Lower leg skin (tissue), 4 donors: ENCODE measurements around the gene LEKR1. TPM values are rescaled to one million over a fixed set of nuclear protein-coding genes. Genes with fewer than 3 reads are reported as not detected.

Experiments used
- DNase-seq, 2 donors: peaks; one replicate each; pipeline ENCODE4 v3.0.0-alpha.2; 2019; ENCODE audit warnings: low spot score in 2 of 2
- H3K4me3 ChIP-seq: fragments of 200-600 bp; sonication (generic); 2 replicates; pipeline ENCODE4 v1.5.1; 2017; ENCODE audit warnings: mild to moderate bottlenecking, low read depth; ENCODE audit not compliant: poor library complexity, severe bottlenecking
- POLR2A ChIP-seq, 2 donors: fragments of 450-650 bp; IDR thresholded peaks; one replicate each; pipeline ENCODE4 v1.6.1; 2016 to 2017; ENCODE audit warnings: antibody characterized with exemption in 2 of 2, mild to moderate bottlenecking in 1 of 2, moderate library complexity in 1 of 2
- WGBS, 2 donors: methylation state at CpG; one replicate each; pipeline ENCODE4 v1.1.5; 2018; 5-methylcytosine and 5-hydroxymethylcytosine counted together
- intact Hi-C: fragments of 100-400 bp; cut with DNase I; formaldehyde crosslinking; loops from one replicate; pipeline ENCODE4 v1.15.0; 2023; ENCODE audit warnings: low total_unique reads
- total RNA-seq, 4 donors: library from RNA; depleted of rRNA; stranded (reverse); fragments of >200 nt; gene quantifications; one replicate each; pipeline ENCODE4 v1.1.0, GENCODE V29; 2016
- TF ChIP-seq, protein P1 (sequence below), 3 donors: fragments of 450-650 bp; IDR thresholded peaks; one replicate each; pipeline ENCODE4 v1.5.1; 2016; ENCODE audit warnings: antibody characterized with exemption in 3 of 3, mild to moderate bottlenecking in 3 of 3, moderate library complexity in 2 of 3

Gene LEKR1
- total RNA-seq, 4 donors from 2014 or later = 0.39 to 2.5 (median 0.89) TPM; not detected in 1

DNA sequence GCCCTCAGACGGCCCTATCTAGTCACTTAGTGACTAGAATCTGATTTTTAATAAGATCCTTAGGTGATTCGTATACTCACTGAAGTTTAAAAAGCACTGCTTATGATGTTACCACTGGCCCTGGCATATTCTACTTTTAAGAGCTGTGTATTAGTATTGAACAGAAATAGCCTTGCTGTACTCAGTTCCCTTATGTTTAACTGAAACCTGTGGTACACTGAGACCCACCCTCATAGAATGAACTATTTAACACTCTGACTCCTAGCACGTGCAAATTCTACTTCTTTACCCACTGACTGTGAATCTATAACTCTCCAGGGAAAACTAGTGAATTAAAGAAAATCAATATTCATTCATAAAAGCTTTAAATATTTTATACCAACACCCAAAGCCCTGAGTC is 224.9 kb downstream of the LEKR1 start:
- 87 to 89% methylated on average over 3 of the region's 3 CpGs for WGBS, 2 donors
- intact Hi-C loops = no loop called here
- no peak overlapping the region for H3K4me3 ChIP-seq
- TF ChIP-seq POLR2A (IDR thresholded peaks at IDR 0.05) = no peak
- TF ChIP-seq, protein P1, sequence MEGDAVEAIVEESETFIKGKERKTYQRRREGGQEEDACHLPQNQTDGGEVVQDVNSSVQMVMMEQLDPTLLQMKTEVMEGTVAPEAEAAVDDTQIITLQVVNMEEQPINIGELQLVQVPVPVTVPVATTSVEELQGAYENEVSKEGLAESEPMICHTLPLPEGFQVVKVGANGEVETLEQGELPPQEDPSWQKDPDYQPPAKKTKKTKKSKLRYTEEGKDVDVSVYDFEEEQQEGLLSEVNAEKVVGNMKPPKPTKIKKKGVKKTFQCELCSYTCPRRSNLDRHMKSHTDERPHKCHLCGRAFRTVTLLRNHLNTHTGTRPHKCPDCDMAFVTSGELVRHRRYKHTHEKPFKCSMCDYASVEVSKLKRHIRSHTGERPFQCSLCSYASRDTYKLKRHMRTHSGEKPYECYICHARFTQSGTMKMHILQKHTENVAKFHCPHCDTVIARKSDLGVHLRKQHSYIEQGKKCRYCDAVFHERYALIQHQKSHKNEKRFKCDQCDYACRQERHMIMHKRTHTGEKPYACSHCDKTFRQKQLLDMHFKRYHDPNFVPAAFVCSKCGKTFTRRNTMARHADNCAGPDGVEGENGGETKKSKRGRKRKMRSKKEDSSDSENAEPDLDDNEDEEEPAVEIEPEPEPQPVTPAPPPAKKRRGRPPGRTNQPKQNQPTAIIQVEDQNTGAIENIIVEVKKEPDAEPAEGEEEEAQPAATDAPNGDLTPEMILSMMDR (IDR thresholded peaks at IDR 0.05) = no peak
- no peak for DNase-seq

DNA sequence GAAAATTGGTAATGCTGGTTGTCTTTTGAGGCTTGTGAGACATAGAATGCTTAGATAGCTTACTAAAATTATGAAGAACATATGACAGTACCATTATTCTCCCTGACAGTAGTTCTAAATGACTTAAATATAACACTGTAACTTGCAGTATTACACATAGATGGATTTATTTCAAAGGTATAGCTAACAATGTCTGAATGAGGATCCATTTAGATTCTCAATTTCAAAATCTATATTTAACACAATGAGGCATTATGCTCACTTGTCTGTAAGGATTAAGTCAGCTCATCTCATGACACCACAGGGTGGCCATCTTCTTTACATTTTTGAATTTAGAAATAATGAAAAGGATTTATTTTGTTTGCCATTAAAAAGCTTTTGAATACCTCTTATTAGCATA is 225.4 kb downstream of the LEKR1 start:
- DNase-seq = no peak
- intact Hi-C loops = no loop called here

DNA sequence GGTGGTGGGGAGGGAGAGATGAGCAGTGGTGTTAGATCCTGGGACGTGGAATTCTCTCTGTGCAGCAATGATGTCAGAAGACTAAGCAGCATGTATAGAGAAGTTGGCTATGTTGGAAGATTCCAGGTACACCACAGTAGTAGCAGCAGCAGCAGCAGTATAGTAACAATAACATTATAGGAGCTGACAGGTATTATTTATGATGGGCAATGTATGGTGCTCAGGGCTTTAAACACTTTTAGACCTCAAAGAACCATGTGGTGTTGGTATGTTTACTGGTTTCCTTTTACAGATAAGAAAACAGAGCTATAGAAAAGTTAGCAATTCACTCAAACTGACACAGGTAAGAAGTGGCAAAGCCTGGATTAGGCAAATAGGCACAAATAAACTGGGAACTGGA is 229.9 kb downstream of the LEKR1 start:
- WGBS, 2 donors = 88 to 92% methylated on average over 1 of the region's 1 CpG
- TF ChIP-seq, protein P1 (IDR thresholded peaks at IDR 0.05) = no peak
- no peak for TF ChIP-seq POLR2A (IDR thresholded peaks at IDR 0.05)
- intact Hi-C loops = no loop called here
- DNase-seq = no peak
- H3K4me3 ChIP-seq = no peak overlapping the region

More for the DNA sequence above, 225.4 kb downstream of the LEKR1 start:
- TF ChIP-seq POLR2A (IDR thresholded peaks at IDR 0.05) = no peak
- TF ChIP-seq, protein P1 (IDR thresholded peaks at IDR 0.05) = no peak
- H3K4me3 ChIP-seq = no peak overlapping the region

DNA sequence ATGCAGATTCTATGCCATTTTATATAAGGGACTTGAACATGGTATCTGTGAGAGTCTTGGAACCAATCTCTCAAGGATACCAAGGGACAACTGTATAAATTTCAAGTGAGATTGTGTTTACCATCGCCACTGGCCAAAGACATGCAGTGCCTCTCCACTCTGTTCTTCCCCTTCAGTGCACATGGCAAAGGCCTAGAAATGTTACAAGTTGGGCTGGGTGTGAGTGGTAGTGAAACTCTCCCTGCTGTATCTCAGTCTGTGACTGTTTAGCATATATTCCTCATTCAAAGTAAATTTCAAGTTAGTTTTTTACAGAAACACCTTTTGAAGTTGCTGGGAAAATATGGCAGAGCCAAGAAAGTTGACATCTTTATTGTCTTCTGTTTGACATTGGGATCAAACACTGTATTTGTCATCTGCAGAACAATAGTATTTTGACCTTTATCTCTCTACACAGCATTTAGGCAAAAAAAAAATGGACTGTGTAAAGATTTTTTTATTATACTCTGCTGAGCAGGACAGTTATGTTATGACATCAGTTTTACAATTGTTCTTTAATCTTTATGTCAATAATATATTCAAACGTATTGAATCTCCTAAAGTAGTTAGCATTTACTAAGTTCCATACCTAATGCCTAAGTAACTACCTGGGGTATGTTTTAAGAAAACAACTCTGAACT is 232.4 kb downstream of the LEKR1 start:
- intact Hi-C loops = no loop called here
- TF ChIP-seq, protein P1 (IDR thresholded peaks at IDR 0.05) = no peak
- TF ChIP-seq POLR2A (IDR thresholded peaks at IDR 0.05) = no peak
- no peak for DNase-seq
- H3K4me3 ChIP-seq = no peak overlapping the region
- 85% methylated on average over 2 of the region's 2 CpGs for WGBS, 2 donors

DNA sequence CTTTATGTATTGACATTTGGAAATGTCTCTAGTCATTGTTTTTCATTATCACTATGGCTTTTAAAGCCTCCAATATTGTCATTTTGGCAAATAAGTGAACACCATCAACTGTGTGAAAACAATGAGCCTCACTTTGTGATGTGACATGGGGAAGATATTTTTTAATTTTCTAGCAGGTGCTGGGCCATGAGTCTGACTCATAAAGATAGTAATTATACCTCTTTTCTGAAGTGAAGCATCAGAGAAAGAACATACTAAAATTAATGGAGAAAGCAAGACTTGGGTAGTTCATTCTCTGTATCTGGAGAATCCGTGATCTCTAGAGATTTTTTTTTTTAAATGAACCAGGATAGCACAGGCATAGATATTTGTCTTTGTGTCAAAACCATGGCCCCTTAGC is 233.0 kb downstream of the LEKR1 start:
- intact Hi-C loops = no loop called here

More for the DNA sequence above, 233.0 kb downstream of the LEKR1 start:
- no peak overlapping the region for H3K4me3 ChIP-seq
- DNase-seq = no peak
- 83 to 100% methylated on average over 1 of the region's 1 CpG for WGBS, 2 donors
- TF ChIP-seq, protein P1 (IDR thresholded peaks at IDR 0.05) = no peak
- no peak for TF ChIP-seq POLR2A (IDR thresholded peaks at IDR 0.05)
